GM19328 (cell line): ENCODE data around the gene NKD1.
A peak's percentile ranks its signal among the peaks of the same experiment; 100 is the strongest.
"Not testable (repeated sequence)": the region's sequence is repeated elsewhere in the genome, so short reads cannot be mapped to it uniquely, and the experiment has no call there.

Experiments used
- ATAC-seq: cut with Tn5 transposase; IDR thresholded peaks from one replicate; pipeline ENCODE4 v1.9.1; 2021; ENCODE audit warnings: mild to moderate bottlenecking, moderate library complexity; ENCODE audit not compliant: unreplicated experiment

NKD1 gene

GRCh38 chr16:50548125-50548908, at the start of gene NKD1:
NKD1 (plus strand) TSS chr16:50548396; CDS start chr16:50548554, 158 bp downstream.
- ATAC-seq: peak; percentile 83

GRCh38 chr16:50498431-50499155, 49.6 kb upstream of the NKD1 start:
- no peak for ATAC-seq

GRCh38 chr16:50499254-50499653, 48.9 kb upstream of the NKD1 start:
- ATAC-seq: no peak

- ATAC-seq: no peak
Observed at GRCh38 chr16:50500171-50500874, 47.9 kb upstream of the NKD1 start.

- no peak for ATAC-seq
Observed at GRCh38 chr16:50501251-50501650, 46.9 kb upstream of the NKD1 start.

- ATAC-seq: no peak
Observed at GRCh38 chr16:50501986-50502615, 46.1 kb upstream of the NKD1 start.

- ATAC-seq: no peak
Observed at GRCh38 chr16:50502616-50503011, 45.6 kb upstream of the NKD1 start.

GRCh38 chr16:50503868-50504531, 44.2 kb upstream of the NKD1 start:
- ATAC-seq: not testable (repeated sequence)

- ATAC-seq: no peak
Observed at GRCh38 chr16:50505115-50505514, 43.1 kb upstream of the NKD1 start.

- ATAC-seq: no peak
Observed at GRCh38 chr16:50505714-50506542, 42.3 kb upstream of the NKD1 start.

GRCh38 chr16:50506543-50506937, 41.7 kb upstream of the NKD1 start:
- no peak for ATAC-seq

- no peak for ATAC-seq
Observed at GRCh38 chr16:50507397-50507796, 40.8 kb upstream of the NKD1 start.

- ATAC-seq: no peak
Observed at GRCh38 chr16:50509521-50510341, 38.5 kb upstream of the NKD1 start.

- ATAC-seq: no peak
Observed at GRCh38 chr16:50515218-50515617, 33.0 kb upstream of the NKD1 start.

- ATAC-seq: no peak
Observed at GRCh38 chr16:50516401-50516800, 31.8 kb upstream of the NKD1 start.

- ATAC-seq: no peak
Observed at GRCh38 chr16:50516890-50517289, 31.3 kb upstream of the NKD1 start.

- ATAC-seq: no peak
Observed at GRCh38 chr16:50517450-50518252, 30.5 kb upstream of the NKD1 start.

GRCh38 chr16:50519001-50519400, 29.2 kb upstream of the NKD1 start:
- ATAC-seq: no peak
